GM13977 (cell line): ENCODE data around the gene RPS6KB2.

Experiments used
- DNase-seq: peaks from one replicate; pipeline ENCODE4 v3.0.0; 2012; ENCODE audit warnings: low spot score
- CTCF ChIP-seq: IDR thresholded peaks from 2 replicates; pipeline ENCODE4 v1.5.1; 2012; ENCODE audit warnings: mild to moderate bottlenecking, control low read depth; ENCODE audit not compliant: insufficient read depth; ENCODE audit errors: extremely low read depth, missing control alignments
- in situ Hi-C: fragments of 300-500 bp; cut with MboI; formaldehyde crosslinking; loops from one replicate; pipeline ENCODE4 v1.12.0; 2022; ENCODE audit warnings: low sequenced_read_pairs, low pct_unique_long_range_greater_than_20kb, mixed read lengths, inconsistent platforms; ENCODE audit not compliant: unreplicated experiment

Gene RPS6KB2

DNA sequence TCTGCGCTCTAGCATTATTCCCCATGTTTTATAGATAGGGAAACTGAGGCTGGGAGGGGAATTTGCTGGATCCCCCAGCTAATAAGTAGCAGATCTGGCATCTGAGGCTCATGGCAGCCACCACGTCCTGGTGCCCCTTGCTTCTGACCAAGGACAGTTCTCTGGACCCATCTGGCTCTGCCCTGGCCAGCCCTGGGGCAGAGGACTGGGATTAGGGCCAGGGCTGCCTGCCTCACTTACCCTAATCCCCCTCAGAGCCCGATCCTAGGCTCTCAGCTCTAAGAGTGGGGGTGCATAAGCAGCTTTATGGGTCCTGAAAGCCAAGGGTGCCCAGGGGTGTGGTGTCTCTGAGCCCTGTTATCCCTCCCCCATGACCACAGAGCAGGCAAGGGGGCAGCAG, 26.8 kb downstream of the RPS6KB2 start, which contains the start of gene CABP4:
CABP4 (plus strand) TSS at position 301 of the 400 bp plus-strand sequence; CDS start at position 371, 70 bp downstream.
- in situ Hi-C loops = no loop called here
- TF ChIP-seq CTCF = no peak
- no peak for DNase-seq

GRCh38 chr11:67456068-67456705, 27.9 kb downstream of the RPS6KB2 start:
- no peak for TF ChIP-seq CTCF

DNA sequence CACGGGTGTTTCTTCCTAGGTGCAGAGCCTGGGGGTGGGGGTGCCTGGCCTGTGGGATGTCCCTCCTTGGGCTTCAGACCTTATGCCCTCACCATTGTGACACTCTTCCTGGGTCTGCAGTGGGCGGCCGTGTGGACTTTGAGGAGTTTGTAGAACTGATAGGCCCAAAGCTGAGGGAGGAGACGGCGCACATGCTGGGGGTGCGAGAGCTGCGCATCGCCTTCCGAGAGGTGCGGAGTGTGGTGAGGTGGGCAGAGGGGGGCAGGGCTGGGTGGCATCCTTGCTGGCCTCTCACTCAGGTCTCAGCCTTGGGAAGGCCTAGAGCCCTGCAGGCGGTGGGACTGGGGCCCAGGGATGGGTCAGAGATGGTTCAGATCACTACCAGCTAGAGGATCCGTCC, 29.2 kb downstream of the RPS6KB2 start:
- DNase-seq = no peak
- in situ Hi-C loops = no loop called here
- TF ChIP-seq CTCF = no peak

More at GRCh38 chr11:67456068-67456705, 27.9 kb downstream of the RPS6KB2 start:
- DNase-seq = no peak
- in situ Hi-C loops = no loop called here

DNA sequence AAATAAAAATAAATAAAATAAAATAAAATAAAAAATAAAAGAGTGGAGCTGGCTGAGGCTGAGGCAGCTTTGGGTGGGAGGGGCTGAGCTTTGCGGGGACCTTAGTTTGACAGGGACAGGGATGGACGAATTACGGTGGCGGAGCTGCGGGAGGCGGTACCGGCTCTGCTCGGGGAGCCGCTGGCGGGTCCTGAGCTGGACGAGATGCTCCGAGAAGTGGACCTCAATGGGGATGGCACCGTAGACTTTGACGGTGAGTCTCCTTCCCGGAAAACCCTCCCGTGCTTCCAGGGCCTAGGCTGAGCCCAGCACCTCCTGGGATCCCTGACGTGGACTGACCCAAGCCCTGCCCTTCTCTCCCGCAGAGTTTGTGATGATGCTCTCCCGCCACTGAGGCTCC, 30.0 kb downstream of the RPS6KB2 start:
- DNase-seq = no peak
- in situ Hi-C loops = no loop called here
- no peak for TF ChIP-seq CTCF

DNA sequence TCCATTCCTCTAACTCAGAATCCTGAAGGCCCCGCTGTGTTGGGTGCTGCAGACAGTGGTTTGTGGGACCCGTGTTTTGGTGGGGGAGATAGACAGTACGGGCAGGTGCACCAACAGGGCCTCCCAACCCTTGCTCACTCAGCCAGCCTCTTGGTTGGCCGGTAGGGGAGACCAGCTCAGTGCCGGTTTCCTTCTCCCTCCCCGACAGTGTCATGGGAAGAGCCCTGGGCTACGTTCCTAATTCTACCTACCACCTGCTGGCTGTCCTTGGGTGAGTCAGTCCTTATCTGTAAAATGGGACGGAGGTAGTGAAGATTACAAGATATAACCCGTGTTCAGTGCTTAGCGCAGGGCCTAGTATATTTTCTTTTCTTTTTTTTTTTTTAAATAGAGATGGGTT, 34.9 kb downstream of the RPS6KB2 start:
- no peak for DNase-seq
- TF ChIP-seq CTCF = no peak
- in situ Hi-C loops = loop anchor here (10.0 kb wide), 1 partner anchor 58 kb away; the partner anchor contains the start of genes PPP1CA and TBC1D10C

GRCh38 chr11:67463680-67464410, 35.6 kb downstream of the RPS6KB2 start:
- DNase-seq = no peak
- in situ Hi-C loops = loop anchor here (10.0 kb wide), 1 partner anchor 59 kb away; the partner anchor contains the start of genes PPP1CA and TBC1D10C
- no peak for TF ChIP-seq CTCF
